Forelimb muscle (tissue), 1 donor: ENCODE data around the gene KRTAP7-1. TPM values are rescaled to one million over a fixed set of nuclear protein-coding genes. Genes with fewer than 3 reads are reported as not detected.

Source experiments
- DNase-seq: peaks from one replicate; pipeline ENCODE4 v3.0.0-alpha.2; 2013; ENCODE audit warnings: low read depth
- polyA plus RNA-seq: library from polyadenylated mRNA; unstranded; fragments of 120-200 nt; gene quantifications from one replicate; pipeline ENCODE4 v1.2.1, GENCODE V29; 2013; ENCODE audit not compliant: insufficient read length

Gene KRTAP7-1, protein sequence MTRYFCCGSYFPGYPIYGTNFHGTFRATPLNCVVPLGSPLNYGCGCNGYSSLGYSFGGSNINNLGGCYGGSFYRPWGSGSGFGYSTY
- not detected for polyA plus RNA-seq

DNA sequence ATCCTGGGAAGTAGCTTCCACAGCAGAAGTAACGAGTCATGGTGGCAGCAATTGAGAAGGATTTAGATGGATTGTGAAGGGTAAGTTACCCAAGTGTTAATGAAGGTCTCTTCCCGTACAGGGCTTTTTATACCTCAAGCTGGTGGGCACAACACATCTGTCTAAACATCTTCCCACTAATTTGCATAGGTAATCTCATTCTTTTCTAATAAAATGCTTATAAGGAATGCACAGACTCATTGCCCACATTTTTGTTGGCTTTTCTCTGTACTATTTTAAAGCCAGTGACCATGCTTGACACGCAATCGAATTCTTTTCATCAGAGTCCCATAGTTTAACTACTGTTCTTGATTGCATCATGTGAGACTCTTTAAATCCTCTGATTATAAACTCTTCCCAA, at the start of gene KRTAP7-1:
Gene KRTAP7-1, minus strand, starts transcription at position 101 of the 400 bp plus-strand sequence. Its CDS starts 61 bp downstream, at position 40.
- DNase-seq = no peak

DNA sequence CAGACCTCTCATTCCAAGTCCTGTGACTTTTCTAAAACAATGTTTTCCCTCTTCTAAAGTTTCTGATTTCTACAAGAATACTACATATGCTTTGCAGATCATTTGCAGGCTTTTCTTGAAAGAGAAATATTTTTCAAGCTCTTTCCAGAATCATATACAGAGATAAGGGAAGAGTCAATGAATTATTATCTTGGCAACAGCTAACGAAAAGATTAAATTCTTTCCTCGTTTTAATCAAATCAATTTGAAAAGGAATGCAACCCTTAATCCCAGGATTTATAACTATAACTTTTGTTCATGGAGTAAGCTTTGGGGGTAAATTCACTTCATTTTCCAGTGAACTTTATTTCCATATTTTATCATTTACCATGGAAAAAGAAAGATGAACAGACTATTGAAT, 45.0 kb upstream of the KRTAP7-1 start:
- no peak for DNase-seq

DNA sequence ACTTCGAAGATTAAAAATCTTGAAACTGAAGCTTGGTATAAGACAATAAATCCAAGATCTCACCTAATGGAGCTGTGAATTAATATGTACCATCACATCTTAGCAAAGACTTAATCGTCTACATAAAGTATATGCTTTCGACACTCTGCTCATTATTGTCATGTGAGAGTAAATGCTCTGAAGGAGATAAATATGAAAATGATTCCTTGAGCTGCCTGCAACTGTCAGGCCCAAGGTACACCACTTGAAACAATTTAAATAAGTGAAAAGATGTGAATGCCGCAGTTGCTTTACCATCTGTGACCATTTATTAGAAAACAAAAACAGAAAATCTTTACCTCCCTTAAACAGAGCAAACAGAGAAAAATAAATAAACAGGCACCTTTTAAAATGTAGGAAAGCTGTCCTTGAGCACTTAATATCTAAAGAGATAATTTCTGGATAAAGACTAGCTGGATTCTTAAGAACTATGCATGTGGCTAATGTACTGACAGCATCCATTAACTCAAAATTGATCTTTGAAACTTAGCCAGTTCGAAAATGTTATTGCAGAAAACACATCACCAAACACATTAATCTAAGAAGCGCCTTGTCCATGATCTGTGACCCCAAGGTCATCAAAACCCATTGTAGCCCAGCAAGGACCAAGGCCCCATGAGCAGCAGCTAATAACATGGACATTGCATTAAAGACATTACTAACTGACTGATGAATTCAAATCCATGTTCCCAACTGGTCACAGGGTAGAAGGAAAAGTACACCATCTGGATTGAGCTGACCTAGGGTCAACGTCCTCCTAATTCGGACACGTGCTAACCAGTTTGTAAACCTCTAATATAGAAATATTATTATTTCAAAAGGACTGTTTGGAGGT, 18.3 kb upstream of the KRTAP7-1 start:
- no peak for DNase-seq

DNA sequence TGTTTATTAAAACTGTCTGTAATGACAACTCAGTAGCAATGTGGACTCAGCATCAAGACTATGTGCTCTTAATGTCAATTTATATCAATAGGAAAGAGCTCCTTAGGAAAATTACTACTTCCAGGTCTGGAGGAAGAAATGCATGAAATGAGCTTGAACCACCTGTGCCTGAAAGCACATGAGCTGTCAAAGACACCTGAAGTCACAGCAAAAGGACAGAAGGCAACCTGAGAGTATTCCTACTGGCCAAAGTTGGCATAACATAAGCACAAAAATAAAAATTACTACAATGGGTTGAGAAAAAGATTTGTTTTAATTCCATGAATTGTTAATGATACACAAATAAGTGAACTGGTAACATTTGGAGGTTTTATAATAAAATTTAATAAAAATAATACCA, 13.4 kb upstream of the KRTAP7-1 start:
- DNase-seq = no peak

DNA sequence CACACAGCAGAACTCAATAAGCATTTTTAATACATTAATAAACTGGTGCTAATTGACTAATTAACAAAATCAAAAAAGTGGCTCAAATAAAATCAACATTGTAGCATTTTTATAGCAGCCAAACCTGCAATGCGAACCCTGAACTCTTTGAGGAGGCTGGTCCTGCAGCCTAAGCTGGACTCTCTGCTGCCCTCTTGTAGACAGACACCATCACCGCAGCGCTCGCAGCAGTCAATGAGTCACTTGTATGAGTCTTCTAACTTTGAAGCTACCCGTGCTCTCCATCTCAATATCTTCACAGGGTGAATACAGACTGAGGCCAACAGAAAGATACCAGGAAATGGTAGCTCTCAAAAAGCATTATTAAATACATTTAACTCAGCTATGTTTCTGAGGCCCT, 9.7 kb upstream of the KRTAP7-1 start:
- DNase-seq = no peak

DNA sequence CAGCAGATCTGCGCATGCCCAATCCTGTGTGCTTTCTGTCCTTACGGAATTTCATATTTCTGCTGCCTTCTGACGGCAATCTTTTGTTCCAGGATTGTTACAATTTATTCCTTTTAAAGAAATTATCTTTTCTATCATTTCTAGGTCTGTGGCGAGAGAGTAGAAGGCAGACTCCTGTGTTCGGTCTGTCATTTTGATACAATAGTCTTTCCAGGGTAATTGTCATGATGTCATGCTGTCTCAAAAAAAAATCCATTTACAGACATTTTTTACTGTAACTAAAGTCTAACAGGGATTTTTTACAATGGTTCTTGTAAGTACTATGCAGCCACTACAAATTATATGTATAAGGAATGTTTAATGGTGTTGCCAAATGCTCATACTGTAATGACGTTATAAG, 9.0 kb upstream of the KRTAP7-1 start:
- DNase-seq = no peak

DNA sequence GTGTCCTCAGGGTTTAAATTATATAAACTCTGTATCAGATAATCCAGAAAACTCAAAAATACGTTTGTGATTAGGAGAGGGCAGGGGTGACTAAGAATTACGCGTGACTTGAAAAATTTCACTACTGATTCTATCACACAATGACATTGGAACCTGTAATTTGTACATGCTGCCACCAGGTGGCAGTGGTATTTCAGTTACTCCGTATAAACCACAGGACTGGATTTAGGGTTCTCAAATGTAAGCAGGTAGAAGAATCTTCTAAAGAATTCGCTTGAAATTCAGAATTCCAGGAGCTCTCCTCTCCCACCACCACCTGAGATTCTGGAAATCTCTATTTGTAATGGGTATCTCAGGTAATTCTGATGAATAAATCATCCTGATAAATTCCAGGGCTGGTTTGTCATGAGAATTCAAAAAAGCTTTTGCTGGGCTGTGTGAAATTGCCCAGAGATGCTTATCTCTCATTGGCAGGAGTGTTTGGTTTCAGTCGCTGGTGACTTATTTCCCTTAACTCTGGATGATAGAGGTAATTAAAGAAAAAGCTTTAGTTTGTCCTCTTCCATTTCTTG, 1.7 kb upstream of the KRTAP7-1 start:
- no peak for DNase-seq

DNA sequence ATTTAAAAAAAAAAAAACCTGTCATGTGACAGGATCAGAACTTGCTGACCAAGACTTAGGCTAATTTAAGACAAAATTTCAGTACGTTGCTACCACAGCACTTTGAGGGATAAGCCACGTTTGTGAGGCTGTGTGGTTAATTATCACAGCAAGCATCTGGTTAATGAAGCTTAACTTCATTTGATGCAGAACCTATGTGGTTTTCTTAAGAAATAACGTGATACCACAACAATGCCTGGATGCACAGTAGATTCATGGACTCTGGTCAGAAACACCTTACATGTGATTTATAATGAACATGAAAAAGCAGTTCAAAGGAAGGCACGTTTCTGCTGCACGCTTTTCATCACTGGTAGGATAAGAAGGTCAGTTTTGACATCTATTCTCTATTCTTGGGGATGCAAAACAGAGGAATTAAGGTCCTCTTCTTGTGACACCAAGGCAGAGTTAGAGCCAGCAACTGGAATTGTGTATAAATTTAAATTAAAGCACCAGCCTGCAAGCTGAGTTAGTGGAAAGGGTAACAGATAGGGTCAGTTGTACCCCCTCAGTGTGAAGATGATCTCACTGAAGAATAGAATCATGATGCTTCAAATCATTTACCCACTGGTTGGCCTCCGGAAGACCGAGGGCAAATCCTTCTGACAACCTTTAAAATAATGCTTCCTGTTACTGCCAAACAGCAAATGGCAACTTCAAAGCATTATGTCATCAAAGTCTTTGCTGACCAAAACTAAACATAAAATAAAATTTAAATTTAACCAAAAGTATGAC, 10.5 kb downstream of the KRTAP7-1 start:
- no peak for DNase-seq

DNA sequence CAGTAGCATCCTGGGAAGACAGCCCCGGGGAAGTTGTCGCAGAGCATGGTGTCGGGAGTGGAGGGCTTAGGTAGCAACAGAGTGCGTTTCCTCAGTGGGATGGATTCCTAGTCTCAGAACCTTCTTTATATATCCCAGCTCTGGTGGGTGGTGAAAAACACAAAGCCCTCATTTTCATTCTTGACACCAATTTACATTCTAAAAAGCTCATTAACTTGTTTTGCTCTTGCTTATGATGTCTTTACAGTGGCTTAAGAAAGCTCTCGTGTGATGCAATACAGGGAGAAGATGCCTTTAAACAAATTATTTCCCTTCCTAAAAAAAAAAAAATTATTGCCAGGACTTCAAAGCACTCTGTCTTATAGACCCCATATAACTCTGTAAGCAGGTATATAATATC, 16.4 kb downstream of the KRTAP7-1 start, which contains the start of gene KRTAP8-1:
Gene KRTAP8-1, minus strand, starts transcription at position 101 of the 400 bp plus-strand sequence. Its CDS starts 54 bp downstream, at position 47.
- DNase-seq = no peak

DNA sequence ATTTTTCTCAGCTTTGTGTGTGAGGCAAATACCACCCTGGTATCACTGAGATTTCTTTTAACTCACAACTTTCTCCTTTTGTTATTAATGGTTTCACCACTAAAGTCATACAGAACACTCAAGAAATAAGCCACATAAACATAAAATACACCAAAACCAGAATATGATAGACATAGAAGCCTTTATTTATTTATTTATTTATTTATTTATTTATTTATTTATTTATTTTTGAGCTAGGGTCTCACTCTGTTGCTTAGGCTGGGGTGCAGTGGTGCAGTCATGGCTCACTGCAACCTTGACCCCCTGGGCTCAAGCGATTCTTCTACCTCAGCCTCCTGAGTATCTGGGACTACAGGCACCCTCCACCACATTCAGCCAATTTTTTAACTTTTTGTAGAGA, 29.0 kb downstream of the KRTAP7-1 start:
- no peak for DNase-seq

DNA sequence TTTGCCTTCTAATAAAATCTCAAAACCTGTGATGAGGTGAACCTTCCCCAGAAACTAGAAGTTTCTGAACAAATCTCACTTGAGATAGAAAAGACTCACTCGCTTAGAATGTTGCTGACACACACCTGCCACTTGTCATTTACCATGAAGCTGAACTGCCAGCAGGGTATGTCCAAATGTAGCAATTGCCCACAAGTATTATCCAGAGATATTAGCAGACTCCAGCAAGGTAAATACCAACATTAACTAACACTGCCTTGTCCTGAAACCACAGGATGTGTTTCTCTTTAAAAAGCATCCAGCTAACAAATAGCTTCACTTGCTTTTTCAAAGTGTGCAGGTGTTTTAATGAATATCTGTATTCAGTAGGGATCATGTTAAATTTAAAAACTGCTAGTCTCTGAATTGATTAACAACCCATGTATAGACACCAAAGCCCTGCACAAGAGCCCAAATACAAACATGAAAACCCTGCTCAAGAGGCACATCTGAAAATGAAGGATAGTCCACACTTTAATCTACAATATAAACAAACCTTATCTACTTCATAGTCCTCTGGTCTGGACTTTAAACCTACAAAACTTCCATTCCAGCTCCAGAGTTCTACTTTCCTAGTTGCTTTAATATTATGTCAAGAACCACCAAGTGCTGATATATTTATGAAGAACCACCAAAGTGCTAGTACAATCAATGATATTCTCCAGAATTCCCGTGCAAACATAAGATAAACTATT, 35.8 kb downstream of the KRTAP7-1 start:
- no peak for DNase-seq

DNA sequence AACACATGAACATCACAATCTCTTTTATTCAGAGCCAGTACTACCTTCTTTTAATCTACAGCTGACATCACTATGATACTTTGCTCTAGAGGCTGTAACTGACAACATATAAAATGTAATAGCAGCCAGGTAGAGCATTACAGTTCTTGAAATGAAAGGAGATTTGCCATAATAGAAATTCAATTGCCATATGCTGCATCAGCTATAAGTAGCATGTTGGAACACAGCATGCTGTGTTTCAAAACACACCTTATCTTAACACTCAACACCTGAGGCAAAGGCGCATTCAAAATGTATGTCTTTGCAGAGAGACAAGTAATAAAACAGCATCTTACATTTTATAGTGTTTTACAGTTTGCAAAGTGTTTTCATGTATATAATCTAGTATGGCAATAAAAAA, 50.3 kb downstream of the KRTAP7-1 start:
- DNase-seq = no peak

Other genes starting within 250 kb of the KRTAP7-1 start
- not detected for gene KRTAP22-2, start 239.4 kb downstream of the KRTAP7-1 start, polyA plus RNA-seq
- not detected for gene KRTAP6-3, start 237.3 kb downstream of the KRTAP7-1 start, polyA plus RNA-seq
- gene KRTAP6-2, start 230.9 kb downstream of the KRTAP7-1 start, polyA plus RNA-seq = not detected
- gene KRTAP22-1, start 228.7 kb downstream of the KRTAP7-1 start, polyA plus RNA-seq = not detected
- not detected for gene KRTAP6-1, start 215.8 kb downstream of the KRTAP7-1 start, polyA plus RNA-seq
- not detected for gene KRTAP20-1, start 213.3 kb downstream of the KRTAP7-1 start, polyA plus RNA-seq
- not detected for gene KRTAP20-4, start 209.1 kb downstream of the KRTAP7-1 start, polyA plus RNA-seq
- gene KRTAP20-2, start 194.6 kb downstream of the KRTAP7-1 start, polyA plus RNA-seq = not detected
- not detected for gene KRTAP20-3, start 186.9 kb downstream of the KRTAP7-1 start, polyA plus RNA-seq
- gene KRTAP21-3, start 111.0 kb downstream of the KRTAP7-1 start, polyA plus RNA-seq = not detected
- not detected for gene KRTAP21-2, start 82.5 kb downstream of the KRTAP7-1 start, polyA plus RNA-seq
- gene KRTAP21-1, start 74.3 kb downstream of the KRTAP7-1 start, polyA plus RNA-seq = not detected
- gene KRTAP8-1, start 16.5 kb downstream of the KRTAP7-1 start, polyA plus RNA-seq = not detected
- not detected for gene KRTAP11-1, start 51.8 kb upstream of the KRTAP7-1 start, polyA plus RNA-seq
- gene KRTAP19-8, start 208.7 kb upstream of the KRTAP7-1 start, polyA plus RNA-seq = not detected